Cerebellar cortex (tissue), 1 donor: Measurements from ENCODE around the gene VIPAS39.

Experiments used
- DNase-seq: peaks from one replicate; pipeline ENCODE4 v3.0.0-alpha.2; 2015; ENCODE audit warnings: low spot score

The VIPAS39 gene

DNA sequence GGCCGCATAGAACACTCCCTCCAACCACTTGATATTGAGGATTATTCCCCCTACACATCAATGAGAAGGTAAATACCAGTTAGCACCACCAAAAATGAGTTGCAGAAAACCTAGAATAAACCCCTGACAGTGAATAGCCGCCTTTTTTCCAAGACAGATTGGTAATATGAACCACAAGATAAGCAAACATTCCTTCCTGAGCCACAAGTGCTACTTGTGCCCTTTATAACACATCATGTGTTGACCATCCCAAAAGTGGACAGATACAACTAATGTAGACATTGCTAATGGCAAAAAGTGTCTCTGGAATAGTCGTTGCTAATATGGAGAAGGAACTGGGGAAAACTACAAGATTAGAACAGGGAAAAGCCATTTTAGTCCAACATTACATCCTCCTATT lies 51.3 kb downstream of the VIPAS39 start:
- DNase-seq, result no peak

DNA sequence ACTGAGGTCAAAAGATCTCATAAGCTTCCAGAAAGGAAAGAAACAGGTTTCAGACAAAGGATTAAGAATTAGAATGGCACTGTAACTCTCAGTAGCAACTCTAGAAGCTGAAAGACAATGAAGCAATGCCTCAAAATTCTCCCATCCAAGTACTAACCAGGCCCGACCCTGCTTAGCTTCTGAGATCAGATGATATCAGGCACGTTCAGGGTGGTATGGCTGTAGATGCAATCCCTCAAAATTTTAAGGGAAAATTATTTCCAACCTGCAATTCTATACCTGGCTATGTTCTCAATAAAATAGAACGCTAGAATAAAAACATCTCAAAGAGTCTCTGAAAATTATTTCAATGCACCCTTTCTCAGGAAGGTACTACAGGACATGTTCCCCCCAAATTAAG lies 53.6 kb downstream of the VIPAS39 start:
- DNase-seq, result no peak

GRCh38 chr14:77400216-77400615 lies 57.2 kb downstream of the VIPAS39 start:
- no peak for DNase-seq

DNA sequence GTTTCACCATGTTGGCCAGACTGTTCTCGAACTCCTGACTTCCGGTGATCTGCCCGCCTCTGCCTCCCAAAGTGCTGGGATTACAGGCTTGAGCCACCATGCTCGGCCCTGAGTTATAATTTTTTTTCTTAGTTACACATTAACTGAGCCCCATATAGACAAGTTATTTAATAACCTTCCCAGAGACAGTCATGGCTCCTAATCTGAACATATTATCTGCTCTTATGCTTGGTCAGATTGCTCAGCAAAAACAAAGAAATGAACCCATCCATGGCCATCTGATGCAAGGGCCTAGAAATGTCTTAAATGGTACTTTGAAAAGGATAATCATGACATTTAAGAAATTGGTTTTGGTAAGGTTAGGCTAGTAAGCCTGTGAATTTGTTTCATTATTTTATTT lies 67.2 kb downstream of the VIPAS39 start:
- DNase-seq, result no peak

DNA sequence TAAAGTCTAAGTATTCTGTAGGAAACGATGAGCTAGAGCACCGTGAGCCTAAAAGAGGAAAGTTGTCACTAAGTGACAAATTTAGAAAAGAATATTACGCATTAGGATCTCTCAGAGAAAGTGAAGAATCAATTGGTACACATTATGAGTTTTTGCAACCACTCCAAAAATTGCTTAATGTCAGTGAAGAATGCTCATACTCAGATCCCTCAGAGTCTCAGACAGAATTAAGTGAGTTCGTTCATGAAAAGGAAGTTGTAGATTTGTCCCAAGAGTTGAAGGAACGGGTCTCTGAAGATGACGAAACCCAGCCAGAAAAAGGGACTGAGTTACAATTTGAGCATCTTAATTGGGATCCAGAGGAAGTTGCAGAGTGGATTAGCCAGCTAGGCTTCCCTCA lies 78.7 kb downstream of the VIPAS39 start:
- DNase-seq, result no peak

- no peak for DNase-seq
Observed at GRCh38 chr14:77377502-77377844, 79.9 kb downstream of the VIPAS39 start.

- DNase-seq, result peak; percentile 88
Observed at GRCh38 chr14:77376771-77377501, 80.5 kb downstream of the VIPAS39 start, which contains the start of the genes SAMD15 and TMED8. TSS of gene SAMD15 (plus strand) at chr14:77377379. CDS start at chr14:77377419, 40 bp downstream. TSS of gene TMED8 (minus strand) at chr14:77377094. CDS start at chr14:77377053, 41 bp downstream.
